Endothelial cell of umbilical vein (primary cell): ENCODE results near the gene KRT77. TPM values are rescaled to one million over a fixed set of nuclear protein-coding genes. Genes with fewer than 3 reads are reported as not detected.

Source experiments
- BruUV-seq: library from RNA; stranded (reverse); fragments of 400-500 nt; replicated peaks from 2 replicates; lab custom pipeline; 2021; lab: Mats Ljungman, UMichigan
- CTCF ChIA-PET: fragments of 300-600, 350-600 bp; sonication (Branson Sonifier 250); formaldehyde crosslinking; loops from one replicate; lab custom pipeline; 2021; ENCODE audit warnings: antibody characterized with exemption, inconsistent platforms; lab: Charles Lee
- POLR2A ChIA-PET: fragments of 300-600, 350-600 bp; sonication (Branson Sonifier 250); formaldehyde crosslinking; loops from one replicate; lab custom pipeline; 2021; ENCODE audit warnings: antibody characterized with exemption, inconsistent platforms; lab: Charles Lee
- DNase-seq: peaks from one replicate; pipeline ENCODE4 v3.0.0-alpha.2; 2011; ENCODE audit warnings: low read depth, low spot score
- FAIRE-seq: peaks from 2 replicates; lab custom pipeline; 2011; peaks lifted over from hg19 to GRCh38; lab: Jason Lieb, UNC
- H2AFZ ChIP-seq: 2 replicates; pipeline ENCODE4 v1.6.0; 2012; ENCODE audit warnings: low read depth, low read length, control low read depth, inconsistent platforms
- H3K27ac ChIP-seq: 2 replicates; pipeline ENCODE4 v1.5.1; 2011; ENCODE audit warnings: low read depth, mild to moderate bottlenecking, control low read depth, low read length, moderate library complexity; ENCODE audit not compliant: insufficient read depth
- H3K27me3 ChIP-seq, 2 experiments: 2 replicates each; pipeline versions ENCODE4 v1.6.0 to v1.6.1; 2011; ENCODE audit warnings: low read length in 2 of 2, mixed read lengths in 1 of 2; ENCODE audit not compliant: control insufficient read depth in 2 of 2, insufficient read depth in 2 of 2
- H3K36me3 ChIP-seq, 2 experiments: 2 replicates in 1 of 2; 3 replicates in 1 of 2; pipeline ENCODE4 v1.5.1; 2011; ENCODE audit warnings: low read length in 2 of 2, mild to moderate bottlenecking in 1 of 2, moderate library complexity in 1 of 2; ENCODE audit not compliant: control insufficient read depth in 2 of 2, insufficient read depth in 2 of 2; ENCODE audit errors: extremely low read depth in 1 of 2
- H3K4me1 ChIP-seq: 3 replicates; pipeline ENCODE4 v1.5.1; 2011; ENCODE audit warnings: mild to moderate bottlenecking, low read length; ENCODE audit not compliant: control insufficient read depth, insufficient read depth; ENCODE audit errors: extremely low read depth
- H3K4me2 ChIP-seq: 2 replicates; pipeline ENCODE4 v1.6.1; 2011; ENCODE audit warnings: low read length, control low read depth, mixed read lengths; ENCODE audit not compliant: insufficient read depth
- H3K4me3 ChIP-seq, 3 experiments: fragments of 200-600 bp in 1 of 3; sonication (generic), shearing (Covaris generic) in 1 of 3; replicated peaks in 1 of 3; 2 replicates each; pipeline ENCODE4 v1.5.1; 2011 to 2016; ENCODE audit warnings: control low read depth in 3 of 3, low read length in 3 of 3, mild to moderate bottlenecking in 2 of 3, inconsistent platforms in 1 of 3, low read depth in 1 of 3, moderate library complexity in 1 of 3; ENCODE audit not compliant: insufficient read depth in 1 of 3
- H3K79me2 ChIP-seq: 2 replicates; pipeline ENCODE4 v1.6.0; 2012; ENCODE audit warnings: low read length, inconsistent platforms; ENCODE audit not compliant: control insufficient read depth, insufficient read depth
- H3K9ac ChIP-seq: replicated peaks from 2 replicates; pipeline ENCODE3; 2011; ENCODE audit warnings: low read length, control low read depth; ENCODE audit not compliant: insufficient read depth; ENCODE audit errors: extremely low read depth
- H3K9me1 ChIP-seq: replicated peaks from 3 replicates; pipeline ENCODE4 v1.6.0; 2011; ENCODE audit warnings: mild to moderate bottlenecking, low read length; ENCODE audit not compliant: control insufficient read depth, insufficient read depth; ENCODE audit errors: extremely low read depth
- H3K9me3 ChIP-seq: replicated peaks from 2 replicates; pipeline ENCODE4 v1.5.1; 2012; ENCODE audit warnings: low read length, inconsistent platforms; ENCODE audit not compliant: control insufficient read depth, insufficient read depth
- H4K20me1 ChIP-seq: replicated peaks from 2 replicates; pipeline ENCODE3; 2011; ENCODE audit warnings: mild to moderate bottlenecking, low read length; ENCODE audit not compliant: control insufficient read depth, insufficient read depth; ENCODE audit errors: extremely low read depth
- CTCF ChIP-seq, 2 donors: IDR thresholded peaks; 1 replicate in 1 of 2; 2 replicates in 1 of 2; pipeline ENCODE4 v1.5.1; 2011; ENCODE audit warnings: low read length in 2 of 2, mild to moderate bottlenecking in 2 of 2, moderate library complexity in 2 of 2, control low read depth in 1 of 2, inconsistent platforms in 1 of 2, low read depth in 1 of 2; ENCODE audit not compliant: insufficient read depth in 1 of 2; ENCODE audit errors: extremely low read depth in 1 of 2
- EZH2 ChIP-seq: IDR thresholded peaks from 2 replicates; pipeline ENCODE4 v1.6.1; 2012; ENCODE audit warnings: borderline replicate concordance, low read depth, mild to moderate bottlenecking, moderate library complexity, low read length, inconsistent platforms; ENCODE audit not compliant: severe bottlenecking
- FOS ChIP-seq: IDR thresholded peaks from 2 replicates; pipeline ENCODE4 v1.6.1; 2011; ENCODE audit warnings: mild to moderate bottlenecking, low read length, moderate library complexity, borderline replicate concordance; ENCODE audit not compliant: insufficient read depth
- GATA2 ChIP-seq: IDR thresholded peaks from 2 replicates; pipeline ENCODE4 v1.7.0; 2011; ENCODE audit warnings: low read depth, mild to moderate bottlenecking, moderate library complexity, mixed read lengths, low read length; ENCODE audit not compliant: insufficient read length, insufficient read depth
- JUN ChIP-seq: IDR thresholded peaks from 2 replicates; pipeline ENCODE4 v1.6.1; 2011; ENCODE audit warnings: borderline replicate concordance, low read depth; ENCODE audit not compliant: insufficient read length, insufficient read depth
- MAX ChIP-seq: IDR thresholded peaks from 2 replicates; pipeline ENCODE4 v1.6.1; 2011; ENCODE audit not compliant: insufficient read depth, insufficient read length
- MYC ChIP-seq: IDR thresholded peaks from one replicate; pipeline ENCODE4 v1.6.1; 2011; ENCODE audit warnings: mild to moderate bottlenecking, low read depth, low read length
- POLR2A ChIP-seq: IDR thresholded peaks from 2 replicates; pipeline ENCODE4 v1.6.1; 2012; ENCODE audit warnings: low read depth, mild to moderate bottlenecking, control low read depth, low read length
- POLR2AphosphoS5 ChIP-seq: IDR thresholded peaks from 2 replicates; pipeline ENCODE4 v1.6.1; 2012; ENCODE audit warnings: low read depth, mild to moderate bottlenecking, control low read depth, low read length, moderate library complexity; ENCODE audit not compliant: insufficient read depth
- dilution Hi-C: fragments of 300-500 bp; cut with MboI; formaldehyde crosslinking; loops from one replicate; pipeline ENCODE4 v1.15.0; 2019; ENCODE audit warnings: low sequenced_read_pairs; ENCODE audit not compliant: extremely low pct_ligation_motif_present
- intact Hi-C: fragments of 100-400 bp; cut with micrococcal nuclease; formaldehyde crosslinking; loops from one replicate; pipeline ENCODE4 v1.10.0; 2022
- polyA plus RNA-seq, 4 experiments: library from polyadenylated mRNA; depleted of rRNA in 3 of 4; stranded (reverse) in 3 of 4; unstranded in 1 of 4; fragments of >200 nt; gene quantifications; 2 replicates each; pipeline versions ENCODE4 v1.2.1 to v1.2.3, GENCODE V29; 2011 to 2012; ENCODE audit warnings: missing spikeins in 1 of 4
- total RNA-seq: library from RNA; stranded (reverse); gene quantifications from 2 replicates; pipeline ENCODE4 v1.2.3, GENCODE V29; 2021

KRT77 gene
- total and polyA plus RNA-seq, 2 donors (not counting 3 experiments of a cell fraction or from before 2014, with no cell fraction given) = not detected

GRCh38 chr12:52661668-52662067 is 41.7 kb downstream of the KRT77 start:
- Histone ChIP-seq H3K9ac (no peak overlapping the region), H3K79me2 (no peaks in the 10 kb centered on the region), H3K27ac (no peak overlapping the region), H3K9me1 (no peaks in the 10 kb centered on the region), H3K4me1 (no peaks in the 10 kb centered on the region), H3K4me2 (no peak overlapping the region), H3K36me3 (no peaks in the 10 kb centered on the region), H3K27me3 (no peaks in the 10 kb centered on the region), H3K4me3 (no peak overlapping the region), H4K20me1 (no peaks in the 10 kb centered on the region), H2AFZ (no peak overlapping the region), H3K9me3 (no peaks in the 10 kb centered on the region)
- ChIA-PET CTCF (no interaction called here), POLR2A (no interaction called here)
- dilution Hi-C loops (no loop called here), intact Hi-C loops (no loop called here)
- FAIRE-seq (no peak), DNase-seq (no peak)
- no peak for TF ChIP-seq CTCF (IDR thresholded peaks at IDR 0.05; ENCODE audit: extremely low read depth in 1 of 2, insufficient read depth in 1 of 2, low read depth in 1 of 2, low read length in 2 of 2)
- no peak for TF ChIP-seq FOS
- no peak for TF ChIP-seq POLR2AphosphoS5
- TF ChIP-seq JUN = no peak
- TF ChIP-seq MYC = no peak
- no peak for TF ChIP-seq EZH2
- no peak for TF ChIP-seq POLR2A
- TF ChIP-seq MAX = no peak
- TF ChIP-seq GATA2 = no peak
- no TSS peak for BruUV-seq
